ENCODE results near the gene PLB1.

Gene PLB1

GRCh38 chr2:28568533-28568932 is 72.7 kb downstream of the PLB1 start:
- Mint-ChIP-seq H3K36me3 (ENCODE audit: low read depth) (no peaks in the 10 kb centered on the region), H3K4me1 (ENCODE audit: low read depth) (peaks cover 17% of the 10 kb centered on the region), H3K9me3 (peaks cover 9% of the 10 kb centered on the region), H3K27ac (no peak overlapping the region), H3K4me3 (no peak overlapping the region), H3K27me3 (no peaks in the 10 kb centered on the region)

GRCh38 chr2:28570431-28570830 is 74.6 kb downstream of the PLB1 start:
- Mint-ChIP-seq H3K27ac (no peak overlapping the region), H3K9me3 (peaks cover 9% of the 10 kb centered on the region), H3K27me3 (no peaks in the 10 kb centered on the region)

GRCh38 chr2:28576714-28577113 is 80.9 kb downstream of the PLB1 start:
- H3K27me3 Mint-ChIP-seq = no peaks in the 10 kb centered on the region
- H3K9me3 Mint-ChIP-seq = no peaks in the 10 kb centered on the region
- H3K27ac Mint-ChIP-seq = no peak overlapping the region
- no peaks in the 10 kb centered on the region for H3K4me1 Mint-ChIP-seq (ENCODE audit: low read depth)
- no peaks in the 10 kb centered on the region for H3K36me3 Mint-ChIP-seq (ENCODE audit: low read depth)
- no peak overlapping the region for H3K4me3 Mint-ChIP-seq

More at GRCh38 chr2:28570431-28570830, 74.6 kb downstream of the PLB1 start:
- Mint-ChIP-seq H3K4me3 (no peak overlapping the region), H3K36me3 (ENCODE audit: low read depth) (no peaks in the 10 kb centered on the region), H3K4me1 (ENCODE audit: low read depth) (peaks cover 17% of the 10 kb centered on the region)

GRCh38 chr2:28577791-28578680 is 82.2 kb downstream of the PLB1 start:
- Mint-ChIP-seq H3K9me3 (no peaks in the 10 kb centered on the region), H3K27me3 (no peaks in the 10 kb centered on the region), H3K4me3 (no peak overlapping the region), H3K36me3 (ENCODE audit: low read depth) (no peaks in the 10 kb centered on the region), H3K4me1 (ENCODE audit: low read depth) (peaks cover under 1% of the 10 kb centered on the region), H3K27ac (no peak overlapping the region)

GRCh38 chr2:28578774-28579173 is 82.9 kb downstream of the PLB1 start:
- H3K4me1 Mint-ChIP-seq (ENCODE audit: low read depth) = peaks cover 8% of the 10 kb centered on the region
- no peaks in the 10 kb centered on the region for H3K27me3 Mint-ChIP-seq
- no peak overlapping the region for H3K27ac Mint-ChIP-seq
- H3K4me3 Mint-ChIP-seq = no peak overlapping the region
- no peaks in the 10 kb centered on the region for H3K9me3 Mint-ChIP-seq
- H3K36me3 Mint-ChIP-seq (ENCODE audit: low read depth) = no peaks in the 10 kb centered on the region

- H3K9me3 Mint-ChIP-seq = no peaks in the 10 kb centered on the region
- H3K4me1 Mint-ChIP-seq (ENCODE audit: low read depth) = peaks cover 17% of the 10 kb centered on the region
- no peak overlapping the region for H3K27ac Mint-ChIP-seq
- H3K27me3 Mint-ChIP-seq = no peaks in the 10 kb centered on the region
- no peaks in the 10 kb centered on the region for H3K36me3 Mint-ChIP-seq (ENCODE audit: low read depth)
- no peak overlapping the region for H3K4me3 Mint-ChIP-seq
These were observed 83.7 kb downstream of the PLB1 start for GRCh38 chr2:28579606-28580005.

GRCh38 chr2:28580078-28580477 is 84.2 kb downstream of the PLB1 start:
- no peaks in the 10 kb centered on the region for H3K36me3 Mint-ChIP-seq (ENCODE audit: low read depth)
- H3K27ac Mint-ChIP-seq = peak overlapping the region; percentile 31
- no peaks in the 10 kb centered on the region for H3K9me3 Mint-ChIP-seq
- H3K4me1 Mint-ChIP-seq (ENCODE audit: low read depth) = peaks cover 21% of the 10 kb centered on the region
- no peaks in the 10 kb centered on the region for H3K27me3 Mint-ChIP-seq
- no peak overlapping the region for H3K4me3 Mint-ChIP-seq

GRCh38 chr2:28581312-28581711 is 85.5 kb downstream of the PLB1 start:
- H3K4me1 Mint-ChIP-seq (ENCODE audit: low read depth) = peaks cover 33% of the 10 kb centered on the region
- no peak overlapping the region for H3K27ac Mint-ChIP-seq
- H3K27me3 Mint-ChIP-seq = no peaks in the 10 kb centered on the region
- no peak overlapping the region for H3K4me3 Mint-ChIP-seq
- H3K36me3 Mint-ChIP-seq (ENCODE audit: low read depth) = no peaks in the 10 kb centered on the region
- H3K9me3 Mint-ChIP-seq = no peaks in the 10 kb centered on the region

GRCh38 chr2:28582152-28582551 is 86.3 kb downstream of the PLB1 start:
- no peak overlapping the region for H3K4me3 Mint-ChIP-seq
- no peak overlapping the region for H3K27ac Mint-ChIP-seq
- H3K4me1 Mint-ChIP-seq (ENCODE audit: low read depth) = peaks cover 39% of the 10 kb centered on the region
- H3K9me3 Mint-ChIP-seq = no peaks in the 10 kb centered on the region
- no peaks in the 10 kb centered on the region for H3K36me3 Mint-ChIP-seq (ENCODE audit: low read depth)
- no peaks in the 10 kb centered on the region for H3K27me3 Mint-ChIP-seq

- H3K4me3 Mint-ChIP-seq = no peak overlapping the region
- H3K27me3 Mint-ChIP-seq = no peaks in the 10 kb centered on the region
- H3K36me3 Mint-ChIP-seq (ENCODE audit: low read depth) = no peaks in the 10 kb centered on the region
- H3K27ac Mint-ChIP-seq = no peak overlapping the region
- H3K4me1 Mint-ChIP-seq (ENCODE audit: low read depth) = peaks cover 44% of the 10 kb centered on the region
- H3K9me3 Mint-ChIP-seq = no peaks in the 10 kb centered on the region
These were observed 86.7 kb downstream of the PLB1 start for GRCh38 chr2:28582595-28582994.

- no peaks in the 10 kb centered on the region for H3K27me3 Mint-ChIP-seq
- no peaks in the 10 kb centered on the region for H3K36me3 Mint-ChIP-seq (ENCODE audit: low read depth)
- no peaks in the 10 kb centered on the region for H3K9me3 Mint-ChIP-seq
- no peak overlapping the region for H3K4me3 Mint-ChIP-seq
- peak overlapping the region; percentile 84 for H3K27ac Mint-ChIP-seq
- peaks cover 56% of the 10 kb centered on the region for H3K4me1 Mint-ChIP-seq (ENCODE audit: low read depth)
These were observed 88.2 kb downstream of the PLB1 start for GRCh38 chr2:28583899-28584553.

GRCh38 chr2:28586867-28587266 is 91.0 kb downstream of the PLB1 start:
- H3K27ac Mint-ChIP-seq = peak overlapping the region; percentile 12
- H3K4me3 Mint-ChIP-seq = no peak overlapping the region
- H3K27me3 Mint-ChIP-seq = no peaks in the 10 kb centered on the region
- no peaks in the 10 kb centered on the region for H3K36me3 Mint-ChIP-seq (ENCODE audit: low read depth)
- H3K9me3 Mint-ChIP-seq = no peaks in the 10 kb centered on the region
- H3K4me1 Mint-ChIP-seq (ENCODE audit: low read depth) = peaks cover 60% of the 10 kb centered on the region

- no peak overlapping the region for H3K27ac Mint-ChIP-seq
- H3K27me3 Mint-ChIP-seq = no peaks in the 10 kb centered on the region
- H3K4me3 Mint-ChIP-seq = no peak overlapping the region
- H3K36me3 Mint-ChIP-seq (ENCODE audit: low read depth) = no peaks in the 10 kb centered on the region
- peaks cover 60% of the 10 kb centered on the region for H3K4me1 Mint-ChIP-seq (ENCODE audit: low read depth)
- no peaks in the 10 kb centered on the region for H3K9me3 Mint-ChIP-seq
These were observed 91.8 kb downstream of the PLB1 start for GRCh38 chr2:28587526-28588291.

- Mint-ChIP-seq H3K4me1 (ENCODE audit: low read depth) (peaks cover 56% of the 10 kb centered on the region), H3K27ac (peak overlapping the region; percentile 63), H3K4me3 (no peak overlapping the region)
These were observed 92.4 kb downstream of the PLB1 start for GRCh38 chr2:28588292-28588670.

More at GRCh38 chr2:28588292-28588670, 92.4 kb downstream of the PLB1 start:
- H3K27me3 Mint-ChIP-seq = no peaks in the 10 kb centered on the region
- no peaks in the 10 kb centered on the region for H3K36me3 Mint-ChIP-seq (ENCODE audit: low read depth)
- H3K9me3 Mint-ChIP-seq = no peaks in the 10 kb centered on the region
